HG02938 (cell line): ENCODE data around the gene ARHGAP19.

ENCODE experiments used
- ATAC-seq: cut with Tn5 transposase; IDR thresholded peaks from one replicate; pipeline ENCODE4 v1.9.1; 2021; ENCODE audit warnings: mild to moderate bottlenecking, moderate library complexity; ENCODE audit not compliant: unreplicated experiment

ARHGAP19 gene

GRCh38 chr10:97229322-97230015, 63.0 kb downstream of the ARHGAP19 start:
- no peak for ATAC-seq

- ATAC-seq, result no peak
Measured at GRCh38 chr10:97228775-97229157, 63.7 kb downstream of the ARHGAP19 start.

GRCh38 chr10:97228130-97228774, 64.2 kb downstream of the ARHGAP19 start:
- no peak for ATAC-seq

DNA sequence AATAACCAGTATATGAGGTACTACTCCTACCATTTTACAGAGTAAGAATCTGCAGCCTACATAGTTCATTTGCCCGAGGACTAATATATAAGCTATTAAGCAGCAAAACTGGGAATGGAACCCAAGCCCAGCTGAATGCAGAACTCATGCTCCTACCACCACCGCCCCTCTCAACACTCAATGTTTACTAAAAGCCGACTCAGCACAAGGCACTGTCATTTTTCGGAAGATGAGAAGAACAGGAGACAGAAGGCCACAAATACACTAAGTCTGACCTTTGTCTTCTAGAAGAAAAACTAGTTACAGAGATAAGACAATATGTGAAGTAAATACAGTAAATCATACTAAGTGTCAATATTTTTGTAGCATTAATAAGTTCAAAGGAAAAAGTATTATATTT, 66.0 kb downstream of the ARHGAP19 start:
- no peak for ATAC-seq

GRCh38 chr10:97224483-97225435, 67.7 kb downstream of the ARHGAP19 start:
- no peak for ATAC-seq

GRCh38 chr10:97222326-97222961, 70.0 kb downstream of the ARHGAP19 start:
- no peak for ATAC-seq

GRCh38 chr10:97220355-97220754, 72.1 kb downstream of the ARHGAP19 start:
- no peak for ATAC-seq

DNA sequence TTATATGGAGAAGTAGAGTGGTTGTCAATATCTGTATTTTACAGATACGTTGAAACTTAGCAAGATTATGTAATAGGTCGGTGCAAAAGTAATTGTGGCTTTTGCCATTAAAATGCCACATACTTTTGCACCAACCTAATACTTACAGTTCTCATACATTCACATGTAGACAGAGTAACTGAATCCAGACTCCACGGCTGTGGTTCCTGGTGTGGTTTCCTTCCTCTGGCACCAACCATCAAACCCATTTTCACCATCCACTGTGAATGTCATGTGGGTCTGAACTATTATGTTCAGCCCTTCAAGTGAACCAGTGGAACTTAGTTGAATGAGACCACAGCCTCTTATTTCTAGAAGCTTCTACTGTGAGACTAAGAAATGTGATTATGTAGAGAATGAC, 75.1 kb downstream of the ARHGAP19 start:
- no peak for ATAC-seq

DNA sequence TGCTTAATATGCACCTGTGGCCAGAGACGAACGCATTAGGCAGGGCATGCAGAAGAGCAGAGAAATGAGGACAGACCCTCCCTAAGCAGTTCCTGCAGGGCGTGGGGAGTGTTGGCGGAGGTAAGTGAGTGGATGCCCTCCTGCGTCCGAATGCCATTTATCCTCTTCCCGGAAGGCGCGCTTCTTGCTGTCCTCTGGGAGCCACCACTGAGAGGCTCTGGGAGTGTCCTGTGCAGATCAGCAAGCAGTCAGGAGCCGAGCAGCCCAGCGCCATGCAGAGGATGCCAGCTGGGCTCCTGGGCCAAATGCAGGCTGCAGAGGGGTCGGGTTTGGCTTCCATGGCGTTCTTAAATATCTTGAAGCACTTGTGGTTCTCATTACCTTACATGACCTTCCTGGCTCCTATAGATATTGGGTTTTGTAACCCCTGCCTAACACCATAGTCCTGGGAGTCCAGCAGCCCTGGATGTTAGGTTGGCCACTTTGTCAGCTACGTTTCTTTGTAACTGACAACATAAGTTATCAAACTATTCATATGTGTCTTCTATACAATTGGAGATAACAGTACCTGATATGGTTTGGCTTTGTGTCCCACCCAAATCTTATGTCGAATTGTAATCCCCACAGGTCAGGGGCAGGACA, 76.7 kb downstream of the ARHGAP19 start:
- ATAC-seq, result no peak

GRCh38 chr10:97213431-97213830, 79.0 kb downstream of the ARHGAP19 start:
- no peak for ATAC-seq

GRCh38 chr10:97211229-97211628, 81.2 kb downstream of the ARHGAP19 start:
- ATAC-seq, result no peak

- ATAC-seq, result no peak
Measured at GRCh38 chr10:97210543-97210960, 81.9 kb downstream of the ARHGAP19 start.

DNA sequence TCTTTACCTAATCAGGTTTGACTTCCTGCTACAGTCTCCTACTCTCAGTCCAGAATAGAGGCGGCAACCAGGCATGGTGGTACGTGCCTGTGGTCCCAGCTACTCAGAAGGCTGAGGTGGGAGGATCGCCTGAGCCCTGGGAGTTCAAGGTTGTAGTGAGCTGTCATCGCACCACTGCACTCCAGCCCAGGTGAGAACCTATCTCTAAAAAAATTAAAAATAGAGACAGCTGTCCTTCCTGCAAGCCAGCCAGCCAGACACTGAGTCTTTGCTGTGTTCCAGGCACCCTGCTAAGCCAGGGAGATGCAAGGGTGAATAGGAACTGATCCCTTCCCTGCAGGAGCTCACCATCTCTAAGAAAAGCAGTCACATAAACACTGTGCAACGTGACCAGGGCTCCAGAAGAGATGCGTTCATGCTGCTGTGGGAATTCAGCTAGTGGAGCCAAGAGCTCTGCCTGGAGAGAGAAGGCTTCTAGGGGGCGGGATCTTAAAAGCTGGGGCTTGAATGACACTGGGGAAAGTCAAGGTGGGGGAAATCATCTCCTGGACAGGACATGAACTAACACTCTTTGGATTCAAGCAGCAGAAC, 84.6 kb downstream of the ARHGAP19 start:
- ATAC-seq, result no peak

GRCh38 chr10:97207131-97207530, 85.3 kb downstream of the ARHGAP19 start:
- ATAC-seq, result no peak

DNA sequence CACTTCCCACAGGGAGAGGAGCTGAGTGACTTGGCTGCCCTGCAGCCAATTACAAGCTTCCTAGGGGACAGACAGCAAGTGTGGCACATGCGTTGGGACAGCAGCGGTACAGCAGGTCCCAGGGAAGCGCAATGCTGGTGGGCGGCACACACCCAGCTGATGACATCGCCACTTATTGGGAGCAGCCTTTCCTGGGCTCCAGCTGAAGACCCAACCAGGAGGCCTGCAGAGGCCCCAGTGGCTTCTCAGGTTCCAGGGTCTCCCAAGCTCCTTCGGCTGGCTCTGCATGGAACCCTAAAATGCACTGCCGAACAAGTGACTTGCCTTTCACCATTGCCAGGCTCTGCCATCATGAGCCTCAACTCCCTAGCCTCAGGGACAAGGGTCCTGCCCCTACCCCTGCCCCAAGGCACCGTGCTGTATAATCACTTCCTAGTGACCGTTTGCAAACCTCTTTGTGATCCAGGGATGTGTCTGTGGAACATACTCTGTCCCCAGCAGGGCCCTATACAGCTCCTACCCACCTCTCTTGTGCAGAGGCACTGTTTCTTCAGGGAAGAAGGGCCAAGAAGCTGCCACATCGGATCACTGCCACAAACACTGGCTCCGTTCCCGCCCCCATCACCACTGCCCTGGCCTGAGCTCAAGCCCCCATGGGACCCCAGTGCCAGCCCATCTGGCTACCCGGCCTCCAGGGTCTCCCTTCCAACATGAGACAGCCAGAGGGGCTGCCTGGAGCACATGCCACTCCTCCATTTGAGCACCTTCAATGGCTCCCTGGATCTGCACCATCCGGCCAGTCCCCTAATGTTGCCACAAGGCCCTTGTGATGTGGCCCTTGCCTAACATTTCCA, 87.4 kb downstream of the ARHGAP19 start:
- no peak for ATAC-seq

GRCh38 chr10:97203220-97203619, 89.2 kb downstream of the ARHGAP19 start:
- ATAC-seq, result no peak

DNA sequence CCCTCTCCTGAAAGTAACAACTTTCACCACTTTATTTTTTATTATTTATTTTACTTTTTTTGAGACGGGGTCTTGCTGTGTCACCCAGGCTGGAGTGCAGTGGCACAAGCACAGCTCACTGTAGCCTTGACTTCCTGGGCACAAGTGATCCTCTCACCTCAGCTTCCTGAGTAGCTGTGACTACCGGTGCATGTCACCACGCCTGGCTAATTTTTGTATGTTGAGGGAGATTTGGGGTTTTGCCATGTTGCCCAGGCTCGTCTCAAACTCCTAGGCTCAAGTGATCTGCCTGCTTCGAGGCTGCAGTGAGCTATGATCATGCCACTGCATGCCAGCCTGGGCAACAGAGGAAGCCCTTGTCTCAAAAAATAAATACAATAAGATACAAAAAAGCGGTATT, 91.8 kb downstream of the ARHGAP19 start:
- no peak for ATAC-seq

GRCh38 chr10:97199152-97199551, 93.3 kb downstream of the ARHGAP19 start:
- no peak for ATAC-seq

- ATAC-seq, result no peak
Measured at GRCh38 chr10:97197030-97197500, 95.4 kb downstream of the ARHGAP19 start.
